HEK293 (cell line): ENCODE measurements around the gene ELL3.

Source experiments
- GLI4 ChIP-seq: fragments of 450-650 bp; formaldehyde crosslinking; IDR thresholded peaks from 2 replicates; pipeline ENCODE4 v1.5.1; 2016; ENCODE audit warnings: missing biosample characterization, missing genetic modification characterization
- OSR2 ChIP-seq: fragments of 450-650 bp; formaldehyde crosslinking; IDR thresholded peaks from 2 replicates; pipeline ENCODE4 v1.5.1; 2016; ENCODE audit warnings: missing biosample characterization, missing genetic modification characterization
- SCRT1 ChIP-seq: fragments of 450-650 bp; formaldehyde crosslinking; IDR thresholded peaks from 2 replicates; pipeline ENCODE4 v1.5.1; 2016; ENCODE audit warnings: missing biosample characterization, missing genetic modification characterization, borderline replicate concordance
- SCRT2 ChIP-seq: fragments of 450-650 bp; formaldehyde crosslinking; IDR thresholded peaks from 2 replicates; pipeline ENCODE4 v1.5.1; 2016; ENCODE audit warnings: missing biosample characterization, missing genetic modification characterization
- SP7 ChIP-seq: fragments of 450-650 bp; formaldehyde crosslinking; IDR thresholded peaks from 2 replicates; pipeline ENCODE4 v1.5.1; 2016; ENCODE audit warnings: missing biosample characterization, missing genetic modification characterization
- ZFHX2 ChIP-seq: fragments of 450-650 bp; formaldehyde crosslinking; conservative IDR thresholded peaks from 2 replicates; pipeline ENCODE4 v1.5.1; 2016; ENCODE audit warnings: missing biosample characterization, missing genetic modification characterization
- ZIC2 ChIP-seq: fragments of 450-650 bp; formaldehyde crosslinking; IDR thresholded peaks from 2 replicates; pipeline ENCODE4 v1.5.1; 2016; ENCODE audit warnings: missing biosample characterization, missing genetic modification characterization
- ZNF114 ChIP-seq: fragments of 450-650 bp; formaldehyde crosslinking; IDR thresholded peaks from 2 replicates; pipeline ENCODE4 v1.5.0; 2017; ENCODE audit warnings: missing biosample characterization, missing genetic modification characterization
- ZNF16 ChIP-seq: fragments of 450-650 bp; formaldehyde crosslinking; IDR thresholded peaks from 2 replicates; pipeline ENCODE4 v1.5.1; 2016; ENCODE audit warnings: low read depth, missing biosample characterization, missing genetic modification characterization
- ZNF214 ChIP-seq: fragments of 450-650 bp; formaldehyde crosslinking; IDR thresholded peaks from 2 replicates; pipeline ENCODE4 v1.5.1; 2017; ENCODE audit warnings: missing biosample characterization, mild to moderate bottlenecking, missing genetic modification characterization, borderline replicate concordance
- ZNF394 ChIP-seq: fragments of 450-650 bp; formaldehyde crosslinking; IDR thresholded peaks from 2 replicates; pipeline ENCODE4 v1.5.1; 2016; ENCODE audit warnings: missing biosample characterization, missing genetic modification characterization, mild to moderate bottlenecking, moderate library complexity, borderline replicate concordance
- ZNF404 ChIP-seq: fragments of 450-650 bp; formaldehyde crosslinking; IDR thresholded peaks from 2 replicates; pipeline ENCODE4 v1.5.1; 2017; ENCODE audit warnings: missing biosample characterization, missing genetic modification characterization
- ZNF423 ChIP-seq: fragments of 450-650 bp; formaldehyde crosslinking; IDR thresholded peaks from 2 replicates; pipeline ENCODE4 v1.5.1; 2016; ENCODE audit warnings: missing biosample characterization, missing genetic modification characterization
- ZNF48 ChIP-seq: fragments of 450-650 bp; formaldehyde crosslinking; IDR thresholded peaks from 2 replicates; pipeline ENCODE4 v1.5.1; 2016; ENCODE audit warnings: missing biosample characterization, missing genetic modification characterization
- ZNF529 ChIP-seq: fragments of 450-650 bp; formaldehyde crosslinking; IDR thresholded peaks from 2 replicates; pipeline ENCODE4 v1.5.1; 2017; ENCODE audit warnings: missing genetic modification characterization, missing biosample characterization; ENCODE audit not compliant: insufficient replicate concordance
- ZNF558 ChIP-seq: fragments of 450-650 bp; formaldehyde crosslinking; IDR thresholded peaks from 2 replicates; pipeline ENCODE4 v1.5.1; 2016; ENCODE audit warnings: missing biosample characterization, missing genetic modification characterization
- ZNF658 ChIP-seq: fragments of 450-650 bp; formaldehyde crosslinking; IDR thresholded peaks from 2 replicates; pipeline ENCODE4; 2016; ENCODE audit warnings: missing biosample characterization, missing genetic modification characterization
- ZNF660 ChIP-seq: fragments of 450-650 bp; IDR thresholded peaks from 2 replicates; pipeline ENCODE4 v1.5.1; 2018; ENCODE audit warnings: missing biosample characterization, mild to moderate bottlenecking, missing genetic modification characterization
- ZNF792 ChIP-seq: fragments of 450-650 bp; formaldehyde crosslinking; IDR thresholded peaks from 2 replicates; pipeline ENCODE4 v1.5.1; 2016; ENCODE audit warnings: missing biosample characterization, missing genetic modification characterization
- ZNF837 ChIP-seq: fragments of 450-650 bp; formaldehyde crosslinking; IDR thresholded peaks from 2 replicates; pipeline ENCODE4 v1.5.1; 2016; ENCODE audit warnings: missing biosample characterization, missing genetic modification characterization
- ZNF843 ChIP-seq: fragments of 450-650 bp; formaldehyde crosslinking; IDR thresholded peaks from 2 replicates; pipeline ENCODE4 v1.5.1; 2016; ENCODE audit warnings: missing biosample characterization, missing genetic modification characterization
- TF ChIP-seq, protein P1 (sequence below): fragments of 450-650 bp; formaldehyde crosslinking; IDR thresholded peaks from 2 replicates; pipeline ENCODE4 v1.5.0; 2017; ENCODE audit warnings: missing biosample characterization, missing genetic modification characterization, borderline replicate concordance
- TF ChIP-seq, protein P2 (sequence below): fragments of 450-650 bp; formaldehyde crosslinking; IDR thresholded peaks from 2 replicates; pipeline ENCODE4 v1.5.1; 2016; ENCODE audit warnings: missing biosample characterization, missing genetic modification characterization
- TF ChIP-seq, protein P3 (sequence below): fragments of 450-650 bp; formaldehyde crosslinking; IDR thresholded peaks from 2 replicates; pipeline ENCODE4 v1.5.1; 2016; ENCODE audit warnings: missing biosample characterization, missing genetic modification characterization
- TF ChIP-seq, protein P4 (sequence below): fragments of 450-650 bp; formaldehyde crosslinking; IDR thresholded peaks from 2 replicates; pipeline ENCODE4 v1.5.1; 2016; ENCODE audit warnings: missing biosample characterization, missing genetic modification characterization, borderline replicate concordance

The ELL3 gene

DNA sequence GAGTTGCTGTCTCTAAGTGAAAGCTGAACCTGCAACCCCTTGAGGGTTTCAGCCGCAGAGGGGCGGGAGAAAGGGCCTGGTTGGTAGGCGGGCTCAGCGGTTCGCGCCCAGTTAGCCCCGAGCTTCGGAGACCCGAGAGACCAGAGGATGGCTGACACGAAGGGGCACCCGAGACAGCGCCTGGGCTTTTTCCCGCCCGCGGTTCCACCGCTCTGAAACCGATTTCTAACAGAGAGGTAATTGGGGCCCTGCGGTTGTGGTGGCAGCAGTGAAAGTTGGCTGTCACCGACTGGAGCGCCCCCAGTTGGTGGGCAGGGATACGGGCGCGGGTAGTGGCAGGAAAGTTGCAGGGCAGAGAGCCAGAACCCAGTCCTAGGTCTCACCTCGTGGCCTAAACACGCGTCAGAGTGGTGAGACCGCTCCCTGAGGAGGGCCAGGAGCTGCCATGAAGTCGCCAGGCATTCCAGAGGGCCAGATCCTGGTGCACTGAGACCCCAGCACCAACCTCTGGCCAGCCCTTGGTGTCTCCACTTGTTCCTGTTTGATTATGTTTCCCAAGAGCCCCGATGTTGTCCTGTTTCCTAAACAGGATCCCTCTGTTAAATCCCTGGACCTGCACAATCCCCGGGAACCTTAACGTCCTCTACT is 625 bp upstream of the ELL3 start (continued):
- TF ChIP-seq, protein P1, sequence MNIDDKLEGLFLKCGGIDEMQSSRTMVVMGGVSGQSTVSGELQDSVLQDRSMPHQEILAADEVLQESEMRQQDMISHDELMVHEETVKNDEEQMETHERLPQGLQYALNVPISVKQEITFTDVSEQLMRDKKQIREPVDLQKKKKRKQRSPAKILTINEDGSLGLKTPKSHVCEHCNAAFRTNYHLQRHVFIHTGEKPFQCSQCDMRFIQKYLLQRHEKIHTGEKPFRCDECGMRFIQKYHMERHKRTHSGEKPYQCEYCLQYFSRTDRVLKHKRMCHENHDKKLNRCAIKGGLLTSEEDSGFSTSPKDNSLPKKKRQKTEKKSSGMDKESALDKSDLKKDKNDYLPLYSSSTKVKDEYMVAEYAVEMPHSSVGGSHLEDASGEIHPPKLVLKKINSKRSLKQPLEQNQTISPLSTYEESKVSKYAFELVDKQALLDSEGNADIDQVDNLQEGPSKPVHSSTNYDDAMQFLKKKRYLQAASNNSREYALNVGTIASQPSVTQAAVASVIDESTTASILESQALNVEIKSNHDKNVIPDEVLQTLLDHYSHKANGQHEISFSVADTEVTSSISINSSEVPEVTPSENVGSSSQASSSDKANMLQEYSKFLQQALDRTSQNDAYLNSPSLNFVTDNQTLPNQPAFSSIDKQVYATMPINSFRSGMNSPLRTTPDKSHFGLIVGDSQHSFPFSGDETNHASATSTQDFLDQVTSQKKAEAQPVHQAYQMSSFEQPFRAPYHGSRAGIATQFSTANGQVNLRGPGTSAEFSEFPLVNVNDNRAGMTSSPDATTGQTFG (tag by site-specific recombination): no peak
- TF ChIP-seq ZNF394 (tag by site-specific recombination): 0 out of 2 replicates have a peak, but pooled peaks have one; percentile 24
- TF ChIP-seq SCRT2 (tag by site-specific recombination): no peak
- no peak for TF ChIP-seq SCRT1 (tag by site-specific recombination)
- no peak for TF ChIP-seq ZNF48 (tag by site-specific recombination)
- no peak for TF ChIP-seq ZNF837
- peak; percentile 51; the same call in 1 of the 2 replicates for TF ChIP-seq ZNF843 (tag by site-specific recombination)
- TF ChIP-seq, protein P2, sequence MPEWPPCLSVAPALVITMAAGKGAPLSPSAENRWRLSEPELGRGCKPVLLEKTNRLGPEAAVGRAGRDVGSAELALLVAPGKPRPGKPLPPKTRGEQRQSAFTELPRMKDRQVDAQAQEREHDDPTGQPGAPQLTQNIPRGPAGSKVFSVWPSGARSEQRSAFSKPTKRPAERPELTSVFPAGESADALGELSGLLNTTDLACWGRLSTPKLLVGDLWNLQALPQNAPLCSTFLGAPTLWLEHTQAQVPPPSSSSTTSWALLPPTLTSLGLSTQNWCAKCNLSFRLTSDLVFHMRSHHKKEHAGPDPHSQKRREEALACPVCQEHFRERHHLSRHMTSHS (tag by site-specific recombination): no peak
- no peak for TF ChIP-seq ZNF214 (tag by site-specific recombination)
- TF ChIP-seq ZFHX2: no peak
- 0 out of 2 replicates have a peak, but pooled peaks have one; percentile 32 for TF ChIP-seq ZNF558 (tag by site-specific recombination)
- TF ChIP-seq ZNF423 (tag by site-specific recombination): no peak
- TF ChIP-seq ZNF114: no peak
- TF ChIP-seq GLI4 (tag by site-specific recombination): no peak
- peak; percentile 69; the same call in 1 of the 2 replicates for TF ChIP-seq SP7 (tag by site-specific recombination)
- TF ChIP-seq OSR2 (tag by site-specific recombination): no peak
- TF ChIP-seq, protein P3, sequence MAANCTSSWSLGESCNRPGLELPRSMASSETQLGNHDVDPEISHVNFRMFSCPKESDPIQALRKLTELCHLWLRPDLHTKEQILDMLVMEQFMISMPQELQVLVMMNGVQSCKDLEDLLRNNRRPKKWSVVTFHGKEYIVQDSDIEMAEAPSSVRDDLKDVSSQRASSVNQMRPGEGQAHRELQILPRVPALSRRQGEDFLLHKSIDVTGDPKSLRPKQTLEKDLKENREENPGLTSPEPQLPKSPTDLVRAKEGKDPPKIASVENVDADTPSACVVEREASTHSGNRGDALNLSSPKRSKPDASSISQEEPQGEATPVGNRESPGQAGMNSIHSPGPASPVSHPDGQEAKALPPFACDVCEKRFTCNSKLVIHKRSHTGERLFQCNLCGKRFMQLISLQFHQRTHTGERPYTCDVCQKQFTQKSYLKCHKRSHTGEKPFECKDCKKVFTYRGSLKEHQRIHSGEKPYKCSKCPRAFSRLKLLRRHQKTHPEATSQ (tag by site-specific recombination): no peak
- TF ChIP-seq, protein P4, sequence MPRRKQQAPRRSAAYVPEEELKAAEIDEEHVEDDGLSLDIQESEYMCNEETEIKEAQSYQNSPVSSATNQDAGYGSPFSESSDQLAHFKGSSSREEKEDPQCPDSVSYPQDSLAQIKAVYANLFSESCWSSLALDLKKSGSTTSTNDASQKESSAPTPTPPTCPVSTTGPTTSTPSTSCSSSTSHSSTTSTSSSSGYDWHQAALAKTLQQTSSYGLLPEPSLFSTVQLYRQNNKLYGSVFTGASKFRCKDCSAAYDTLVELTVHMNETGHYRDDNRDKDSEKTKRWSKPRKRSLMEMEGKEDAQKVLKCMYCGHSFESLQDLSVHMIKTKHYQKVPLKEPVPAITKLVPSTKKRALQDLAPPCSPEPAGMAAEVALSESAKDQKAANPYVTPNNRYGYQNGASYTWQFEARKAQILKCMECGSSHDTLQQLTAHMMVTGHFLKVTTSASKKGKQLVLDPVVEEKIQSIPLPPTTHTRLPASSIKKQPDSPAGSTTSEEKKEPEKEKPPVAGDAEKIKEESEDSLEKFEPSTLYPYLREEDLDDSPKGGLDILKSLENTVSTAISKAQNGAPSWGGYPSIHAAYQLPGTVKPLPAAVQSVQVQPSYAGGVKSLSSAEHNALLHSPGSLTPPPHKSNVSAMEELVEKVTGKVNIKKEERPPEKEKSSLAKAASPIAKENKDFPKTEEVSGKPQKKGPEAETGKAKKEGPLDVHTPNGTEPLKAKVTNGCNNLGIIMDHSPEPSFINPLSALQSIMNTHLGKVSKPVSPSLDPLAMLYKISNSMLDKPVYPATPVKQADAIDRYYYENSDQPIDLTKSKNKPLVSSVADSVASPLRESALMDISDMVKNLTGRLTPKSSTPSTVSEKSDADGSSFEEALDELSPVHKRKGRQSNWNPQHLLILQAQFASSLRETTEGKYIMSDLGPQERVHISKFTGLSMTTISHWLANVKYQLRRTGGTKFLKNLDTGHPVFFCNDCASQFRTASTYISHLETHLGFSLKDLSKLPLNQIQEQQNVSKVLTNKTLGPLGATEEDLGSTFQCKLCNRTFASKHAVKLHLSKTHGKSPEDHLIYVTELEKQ (tag by site-specific recombination): no peak
- no peak for TF ChIP-seq ZNF792 (tag by site-specific recombination)
- no peak for TF ChIP-seq ZNF16 (tag by site-specific recombination)
- TF ChIP-seq ZIC2 (tag by site-specific recombination): peak; percentile 47
- peak; percentile 46; the same call in 1 of the 2 replicates for TF ChIP-seq ZNF660 (tag by site-specific recombination)
- TF ChIP-seq ZNF658 (tag by site-specific recombination): no peak
- TF ChIP-seq ZNF404 (tag by site-specific recombination): no peak
- no peak for TF ChIP-seq ZNF529 (tag by site-specific recombination)
